Umbilical cord (tissue), 2 donors: ENCODE results near the gene CBARP. TPM values are rescaled to one million over a fixed set of nuclear protein-coding genes. Genes with fewer than 3 reads are reported as not detected.

Source experiments
- DNase-seq: peaks from one replicate; pipeline ENCODE4 v3.0.0-alpha.2; 2015; ENCODE audit warnings: low spot score
- total RNA-seq: library from RNA; depleted of rRNA; stranded (reverse); fragments of >200 nt; gene quantifications from one replicate; pipeline ENCODE4 v1.2.3, GENCODE V29; 2014; ENCODE audit warnings: low replicate concordance; ENCODE audit not compliant: insufficient read depth

CBARP gene
- total RNA-seq, 1 donor from 2014 or later: not detected

DNA sequence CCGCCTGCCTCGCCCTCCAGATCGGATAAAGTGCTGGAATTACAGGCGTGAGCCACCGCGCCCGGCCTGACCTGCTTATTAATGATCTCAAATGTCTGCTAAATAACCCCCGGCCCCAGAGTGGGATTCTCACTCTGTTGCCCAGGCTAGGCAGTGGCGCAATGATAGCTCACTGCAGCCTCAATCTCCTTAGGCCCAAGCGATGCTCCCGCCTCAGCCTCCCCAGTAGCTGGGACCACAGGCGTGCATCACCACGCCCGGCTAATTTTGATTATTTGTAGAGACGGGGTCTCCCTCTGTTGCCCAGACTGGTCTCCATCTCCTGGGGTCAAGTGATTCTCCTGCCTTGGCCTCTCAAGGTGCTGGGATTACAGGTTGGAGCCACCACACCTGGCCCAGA is 3.1 kb upstream of the CBARP start:
- DNase-seq: no peak

DNA sequence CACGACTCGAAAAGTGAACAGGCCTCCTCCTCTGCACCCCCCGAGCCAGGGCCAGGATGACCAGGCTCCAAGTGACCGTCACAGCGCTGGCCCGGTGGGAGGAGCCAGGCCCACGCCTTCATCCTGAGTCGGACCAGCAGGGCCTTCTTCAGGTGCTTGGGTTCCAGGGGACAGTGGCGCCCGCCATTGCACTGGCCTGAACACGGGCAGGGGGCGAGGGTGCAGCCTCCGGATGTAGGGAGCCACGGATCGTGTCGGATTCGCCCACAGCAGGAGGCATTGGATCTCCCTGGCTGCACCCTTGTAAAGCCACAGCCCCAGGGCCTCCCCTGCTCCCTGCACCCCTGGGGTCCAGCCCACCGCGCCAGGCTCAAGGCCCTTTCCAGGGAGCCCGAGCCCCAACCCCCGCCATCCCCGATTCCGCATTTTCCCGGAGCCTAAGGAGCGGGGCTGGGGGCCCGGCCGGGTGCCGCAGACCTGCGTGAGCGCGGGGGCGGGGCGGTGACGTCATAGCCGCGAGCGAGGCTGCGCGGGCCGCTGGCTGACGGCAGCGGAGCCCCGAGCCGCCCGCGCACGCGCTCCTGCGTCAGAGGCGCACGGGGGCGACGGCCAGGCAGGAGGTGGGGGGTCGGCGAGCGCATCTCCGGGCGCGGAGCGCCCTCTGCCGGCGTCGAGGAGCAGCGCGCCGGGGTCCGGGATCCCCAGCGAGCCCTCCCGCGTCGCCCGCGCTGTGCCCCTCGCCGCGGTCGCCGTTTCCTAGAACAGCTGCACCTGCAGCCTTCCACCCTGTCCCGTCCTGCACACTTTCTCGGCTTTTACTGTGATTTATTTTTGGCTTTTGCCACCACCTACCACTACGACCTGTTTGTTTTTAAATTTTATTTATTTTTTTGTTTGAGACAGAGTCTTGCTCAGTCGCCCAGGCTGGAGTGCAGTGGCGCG is 2.3 kb upstream of the CBARP start:
- DNase-seq: peak; percentile 90

DNA sequence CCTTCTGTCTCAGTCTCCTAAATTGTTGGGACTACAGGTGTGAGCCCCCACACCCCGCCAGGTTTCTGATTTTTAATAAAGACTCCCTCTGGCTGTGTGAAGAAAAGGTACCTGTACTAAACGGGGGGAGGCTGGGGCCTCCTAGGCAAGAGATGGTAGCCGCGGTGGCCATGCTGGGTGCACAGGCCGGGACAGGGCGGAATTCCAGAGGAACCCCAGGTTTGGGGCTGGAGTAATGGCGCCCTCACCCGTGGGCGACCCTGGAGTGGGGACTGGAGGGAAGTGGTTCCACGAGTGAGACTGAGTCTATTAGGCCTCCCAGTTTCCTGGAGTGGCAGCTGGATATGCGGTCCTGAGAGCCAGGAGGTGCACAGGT is 1.6 kb upstream of the CBARP start:
- DNase-seq: no peak

DNA sequence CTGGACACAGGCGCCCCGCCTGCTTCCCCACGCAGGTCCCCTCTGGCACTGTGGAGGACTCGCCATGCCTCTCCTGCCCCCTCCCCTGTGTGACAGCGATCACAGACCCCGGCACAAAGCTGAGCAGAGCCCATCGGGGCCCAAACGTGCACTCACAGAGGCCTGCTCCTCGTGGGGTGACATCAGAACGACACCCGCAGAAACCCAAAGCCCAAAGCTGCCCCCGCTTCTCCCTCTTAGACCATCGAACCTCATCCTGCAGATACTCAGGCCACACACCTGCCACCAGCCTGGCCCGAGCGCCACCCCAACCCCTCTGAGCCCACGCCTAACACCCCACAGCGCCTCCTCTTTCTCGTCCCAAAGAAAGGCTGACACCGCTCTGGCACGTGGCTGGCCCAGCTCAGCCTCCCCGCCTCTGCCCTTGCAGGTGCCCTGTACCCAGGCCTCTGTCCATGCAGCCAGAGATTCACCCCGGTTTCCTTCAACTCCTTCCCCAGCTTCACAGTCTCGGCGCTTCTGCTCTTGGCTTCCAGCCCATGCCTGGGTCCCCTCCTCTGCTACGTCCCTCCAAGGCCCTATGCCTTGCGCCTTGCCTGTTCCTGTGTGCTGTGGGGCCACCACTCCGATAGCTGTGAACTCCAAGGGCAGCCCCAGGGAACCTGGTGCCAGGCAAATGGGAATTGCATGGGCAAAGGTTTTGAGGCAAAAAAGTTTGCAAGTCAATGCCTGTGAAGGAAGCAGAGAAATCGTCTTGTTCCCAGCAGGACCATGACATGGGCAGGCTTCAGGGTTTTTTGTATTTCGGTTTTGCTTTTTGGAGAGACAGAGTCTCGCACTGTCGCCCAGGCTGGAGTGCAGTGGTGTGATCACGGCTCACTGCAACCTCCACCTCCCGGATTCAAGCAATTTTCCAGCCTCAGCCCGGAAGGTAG is 831 bp upstream of the CBARP start:
- DNase-seq: no peak

DNA sequence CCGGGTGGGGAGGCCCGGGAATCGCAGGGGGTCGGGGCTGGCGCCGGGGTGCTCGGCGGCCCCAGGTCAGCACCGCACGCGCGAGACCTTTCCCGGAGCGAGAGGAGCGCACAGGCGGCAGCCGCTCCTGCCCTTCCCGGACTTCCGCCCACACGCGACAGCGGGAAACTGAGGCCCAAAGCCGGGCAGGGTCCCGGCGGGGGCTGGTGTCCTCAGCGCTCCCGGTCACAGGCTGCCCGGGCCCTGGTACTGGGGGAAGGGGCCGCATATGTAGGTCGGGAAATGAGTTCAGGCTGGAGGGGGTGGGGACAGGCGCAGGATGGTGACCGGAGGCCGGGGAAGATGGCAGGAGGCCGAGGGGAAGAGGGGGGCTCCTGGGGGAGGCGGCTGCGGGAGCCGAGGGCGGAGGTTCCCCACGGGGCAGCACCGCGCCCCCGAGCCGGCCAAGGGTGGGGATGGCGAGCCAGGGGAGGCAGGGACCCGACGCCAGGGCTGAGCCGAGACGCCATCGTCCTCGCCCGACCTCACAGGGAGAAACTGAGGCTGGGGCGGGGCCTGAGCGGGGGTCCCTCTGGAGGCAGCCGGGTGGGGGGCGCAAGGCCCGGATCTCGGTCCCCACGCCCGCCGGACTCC is 662 bp downstream of the CBARP start:
- no peak for DNase-seq

DNA sequence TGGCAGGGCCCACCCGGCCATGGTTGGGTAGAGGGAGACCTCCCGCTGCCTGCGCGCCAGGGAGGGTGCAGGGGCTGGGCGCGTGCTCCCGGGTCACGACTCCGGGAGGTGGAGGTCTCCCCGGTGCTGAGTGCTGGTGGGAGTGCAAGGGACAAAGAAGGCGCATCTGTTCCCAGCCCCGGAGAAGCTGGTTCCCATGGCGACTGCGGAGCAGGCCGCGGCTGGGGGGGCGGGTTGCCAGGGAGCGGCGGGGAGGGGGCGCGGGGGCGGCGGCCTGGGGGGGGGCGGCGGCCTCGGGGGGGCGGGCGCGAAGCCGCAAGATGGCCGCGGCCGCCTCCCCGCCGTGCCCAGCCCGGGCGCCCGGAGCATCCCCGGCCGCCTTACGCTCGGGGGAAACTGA is 1.2 kb downstream of the CBARP start:
- no peak for DNase-seq

DNA sequence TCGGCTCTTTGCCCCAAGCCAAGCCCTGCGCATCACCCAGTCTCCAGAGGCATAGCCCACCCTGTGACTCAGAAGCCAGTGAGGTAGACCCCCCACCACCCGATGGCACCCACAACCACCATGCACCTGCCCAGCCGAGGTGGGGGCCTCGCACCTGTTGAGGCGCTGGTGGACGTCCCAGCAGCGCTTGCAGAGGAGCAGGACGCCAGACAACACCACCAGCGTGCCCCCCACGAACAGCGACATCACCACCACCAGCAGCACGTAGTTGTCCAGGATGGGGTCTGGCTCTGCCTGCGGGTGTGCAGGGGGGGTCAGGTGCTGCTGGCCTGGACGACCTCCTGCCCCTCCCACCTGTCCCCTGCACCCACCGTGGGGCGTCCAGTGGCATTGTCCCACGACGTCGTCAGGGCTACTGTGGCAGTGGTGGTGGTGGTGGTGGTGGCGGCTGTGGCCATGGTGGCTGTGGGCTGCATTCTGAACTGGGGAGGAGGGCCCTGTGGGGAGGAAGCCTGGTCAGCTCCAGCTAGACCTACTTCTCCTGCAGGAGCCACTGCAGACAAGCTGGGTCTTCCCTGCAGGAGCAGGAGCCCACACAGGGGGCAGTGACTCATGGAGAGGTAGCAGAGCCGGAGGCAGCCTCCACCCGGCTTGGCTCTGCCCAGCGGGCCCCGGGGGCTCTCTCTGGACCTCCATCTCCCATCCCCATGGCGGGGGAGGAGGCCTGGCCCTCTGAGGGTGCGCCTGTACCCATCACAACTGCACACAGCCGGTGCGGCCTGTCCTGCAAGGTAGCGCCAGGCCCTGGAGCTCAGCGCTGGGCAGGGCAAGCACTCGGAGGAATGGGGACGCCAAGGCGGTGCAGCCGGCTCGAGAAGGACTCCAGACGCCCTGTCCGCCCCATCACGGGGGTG is 1.9 kb downstream of the CBARP start:
- no peak for DNase-seq

DNA sequence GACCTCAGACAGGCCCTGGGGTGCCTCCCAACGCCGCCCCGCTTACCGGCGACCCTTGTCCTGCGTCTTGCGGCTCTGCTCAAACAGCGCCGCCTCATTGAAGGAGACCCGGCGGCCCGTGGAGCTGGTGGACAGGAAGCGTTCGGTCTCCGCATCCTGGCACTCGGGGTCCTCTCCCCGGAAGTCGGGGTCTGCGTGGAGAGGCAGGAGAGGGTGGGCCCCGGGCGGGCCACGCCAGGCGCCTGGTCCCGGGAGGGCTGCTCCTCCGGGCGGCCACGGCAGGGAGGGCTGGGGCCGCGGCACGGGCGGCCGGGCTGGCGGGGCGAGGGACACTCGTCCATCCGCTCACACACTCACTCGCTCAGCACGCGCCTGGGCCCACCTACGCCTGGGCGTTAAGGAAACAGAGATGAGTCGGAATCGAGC is 2.8 kb downstream of the CBARP start:
- DNase-seq: no peak

DNA sequence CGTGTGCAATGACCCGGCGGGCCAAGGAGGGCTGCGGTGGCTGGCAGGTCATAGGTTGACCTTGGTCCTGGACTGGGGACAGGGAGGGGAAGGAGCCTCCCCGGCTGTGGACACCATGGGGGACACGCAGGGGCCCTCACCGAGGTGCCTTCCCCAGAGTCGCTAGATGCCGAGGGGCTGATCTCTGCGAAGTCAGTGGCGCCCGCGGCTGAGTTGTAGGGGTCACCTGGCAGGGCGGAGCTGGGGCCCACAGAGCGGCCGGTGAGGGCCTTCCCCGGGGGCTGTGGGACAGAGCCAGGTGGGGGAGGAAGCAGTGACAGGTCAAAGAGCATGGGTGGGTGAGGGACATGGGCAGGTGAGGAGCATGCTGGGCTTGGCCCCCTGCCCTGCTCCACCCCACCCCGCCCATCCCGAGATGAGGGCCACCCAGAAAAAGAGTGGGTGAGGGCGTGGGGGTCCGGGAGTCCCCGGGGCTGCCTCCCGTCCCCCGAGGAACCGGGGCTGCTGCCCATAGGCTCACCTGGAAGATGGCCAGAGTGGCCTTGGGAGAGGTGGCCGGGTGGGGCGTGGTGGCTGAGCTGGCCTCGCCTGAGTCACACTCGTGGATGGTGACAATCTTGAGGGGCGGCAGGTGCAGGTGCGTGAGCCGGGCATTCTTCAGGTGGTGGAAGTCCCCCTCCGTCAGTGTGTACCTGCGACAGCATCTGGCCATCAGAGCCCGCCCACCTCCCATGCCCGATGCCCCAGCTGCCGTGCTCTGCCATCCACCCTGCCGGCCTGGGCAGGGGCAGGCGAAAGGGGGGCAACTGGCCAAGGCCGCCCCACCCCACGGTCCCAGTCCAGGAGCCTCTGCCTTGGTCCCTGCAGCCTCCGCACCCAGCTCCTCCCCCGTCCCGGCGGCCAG is 3.5 kb downstream of the CBARP start:
- no peak for DNase-seq

DNA sequence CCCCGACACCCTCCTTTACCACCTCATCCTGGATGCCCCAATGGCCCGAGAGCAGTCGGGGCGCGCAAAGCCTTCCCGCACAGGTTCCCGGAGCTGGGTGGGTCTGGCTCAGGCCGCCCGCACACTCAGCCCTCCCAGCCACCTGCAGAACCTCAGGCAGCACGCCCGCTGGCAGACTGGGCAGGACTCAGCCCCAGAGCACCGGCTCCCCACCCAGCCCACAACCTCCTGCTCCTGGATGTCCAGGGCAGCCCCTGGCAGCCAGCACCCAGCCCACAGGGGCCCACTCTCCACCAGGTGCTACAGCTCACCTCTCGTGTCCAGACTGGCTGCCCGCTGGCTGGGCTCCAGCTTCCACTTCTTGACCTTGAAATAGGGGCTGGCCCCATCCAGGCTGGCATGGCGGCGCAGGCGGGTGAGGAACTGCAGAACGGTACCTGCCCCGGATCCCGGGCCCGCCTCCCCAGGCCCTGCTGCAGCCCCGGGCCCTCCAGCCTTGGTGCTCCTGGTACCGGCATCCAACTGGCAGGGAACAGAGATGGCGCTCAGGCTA is 4.6 kb downstream of the CBARP start:
- DNase-seq: no peak

DNA sequence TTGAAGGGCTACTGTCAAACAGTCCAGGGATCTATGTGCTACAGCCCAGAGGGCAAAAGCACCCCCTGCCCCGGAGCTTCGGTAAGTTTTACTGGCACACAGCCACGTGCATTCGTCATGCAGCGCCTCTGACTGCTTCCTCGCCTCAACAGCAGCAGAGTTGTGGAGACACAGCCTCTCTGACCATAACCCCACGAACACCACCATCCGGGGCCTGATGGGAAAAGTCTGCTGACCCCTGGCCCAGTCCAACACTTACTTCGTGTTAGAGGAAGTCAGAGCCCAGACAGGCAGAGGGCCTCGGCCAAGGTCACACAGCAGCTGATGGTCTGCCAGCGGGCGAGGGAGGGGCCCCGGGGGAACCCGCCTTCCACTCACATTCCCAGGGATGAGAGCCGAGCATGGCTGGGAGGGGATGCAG is 5.1 kb downstream of the CBARP start:
- peak; percentile 80 for DNase-seq

DNA sequence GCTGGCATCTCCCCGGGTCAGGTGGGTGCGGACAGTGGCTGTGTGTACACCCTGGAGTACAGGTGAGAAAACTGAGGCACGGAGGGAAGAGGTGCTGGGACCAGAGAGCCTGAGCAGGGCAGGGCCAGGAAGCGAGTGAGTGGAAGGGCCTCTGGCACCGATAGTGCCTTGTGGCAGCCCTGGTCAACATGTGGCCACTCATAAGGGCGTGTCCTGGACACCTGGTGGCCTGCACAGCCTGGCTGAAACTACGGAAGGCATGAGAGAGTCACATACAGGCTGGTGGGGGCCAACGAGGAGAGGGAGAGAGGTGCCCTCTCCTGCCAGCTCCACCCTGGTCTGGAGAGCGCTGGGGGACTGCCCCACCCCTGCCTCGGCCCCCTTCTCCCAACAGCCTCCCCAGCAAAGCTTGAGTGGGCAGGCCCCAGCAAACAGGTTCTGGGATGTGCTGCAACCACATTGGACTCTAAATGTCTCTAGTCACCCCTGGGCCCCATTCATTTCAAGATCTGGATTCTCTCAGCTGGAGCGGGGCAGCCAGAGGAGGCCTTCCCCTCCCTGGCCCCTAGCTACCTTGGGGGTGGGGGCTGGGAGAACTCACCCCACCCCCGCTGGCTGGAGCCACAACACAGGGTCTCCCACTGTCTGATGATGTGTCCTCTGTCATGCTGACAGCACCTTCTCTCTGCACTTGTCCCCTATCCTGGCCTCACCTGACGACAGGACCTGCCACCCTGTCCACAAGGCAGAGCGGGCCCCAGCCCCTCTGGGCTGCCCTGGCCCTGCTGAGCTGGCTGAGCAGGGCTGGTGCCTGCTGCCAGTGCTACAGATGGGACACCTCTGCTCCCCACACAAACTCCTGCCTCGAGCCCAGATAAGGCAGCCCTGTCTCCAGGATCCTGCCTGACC is 5.8 kb downstream of the CBARP start:
- DNase-seq: peak; percentile 89

DNA sequence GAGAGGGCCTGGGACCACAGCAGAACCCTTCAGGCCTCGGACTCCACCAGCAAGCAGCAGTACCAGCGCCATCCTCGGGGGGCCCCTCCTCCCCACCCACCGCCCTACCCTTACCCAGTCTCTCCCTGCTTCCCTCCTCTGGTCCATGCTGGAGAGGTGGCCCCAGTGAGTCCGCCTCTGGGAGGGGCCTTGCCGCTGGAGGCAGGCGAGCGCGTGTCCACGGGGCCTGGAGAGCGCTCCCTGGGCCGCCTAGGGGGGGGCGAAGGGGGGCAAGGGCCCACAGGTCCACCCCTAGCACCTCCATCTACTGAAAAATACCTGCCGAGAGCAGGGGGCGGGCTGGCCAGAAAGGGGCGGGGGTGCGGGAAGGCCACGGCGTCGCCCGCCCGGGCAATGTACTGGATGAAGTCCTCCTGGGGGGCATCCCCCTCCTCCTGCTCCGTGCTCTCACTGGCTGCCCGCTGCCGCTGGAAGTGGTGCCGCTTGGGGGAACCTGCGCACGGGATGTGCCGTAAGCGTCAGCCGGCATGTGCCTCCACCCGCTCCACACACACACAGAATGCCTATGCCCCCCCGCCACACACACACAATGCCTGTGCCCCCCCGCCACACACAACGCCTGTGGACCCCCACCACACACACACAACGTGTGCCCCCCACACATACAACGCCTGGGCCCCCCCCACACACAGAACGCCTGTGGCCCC is 6.9 kb downstream of the CBARP start:
- DNase-seq: no peak

DNA sequence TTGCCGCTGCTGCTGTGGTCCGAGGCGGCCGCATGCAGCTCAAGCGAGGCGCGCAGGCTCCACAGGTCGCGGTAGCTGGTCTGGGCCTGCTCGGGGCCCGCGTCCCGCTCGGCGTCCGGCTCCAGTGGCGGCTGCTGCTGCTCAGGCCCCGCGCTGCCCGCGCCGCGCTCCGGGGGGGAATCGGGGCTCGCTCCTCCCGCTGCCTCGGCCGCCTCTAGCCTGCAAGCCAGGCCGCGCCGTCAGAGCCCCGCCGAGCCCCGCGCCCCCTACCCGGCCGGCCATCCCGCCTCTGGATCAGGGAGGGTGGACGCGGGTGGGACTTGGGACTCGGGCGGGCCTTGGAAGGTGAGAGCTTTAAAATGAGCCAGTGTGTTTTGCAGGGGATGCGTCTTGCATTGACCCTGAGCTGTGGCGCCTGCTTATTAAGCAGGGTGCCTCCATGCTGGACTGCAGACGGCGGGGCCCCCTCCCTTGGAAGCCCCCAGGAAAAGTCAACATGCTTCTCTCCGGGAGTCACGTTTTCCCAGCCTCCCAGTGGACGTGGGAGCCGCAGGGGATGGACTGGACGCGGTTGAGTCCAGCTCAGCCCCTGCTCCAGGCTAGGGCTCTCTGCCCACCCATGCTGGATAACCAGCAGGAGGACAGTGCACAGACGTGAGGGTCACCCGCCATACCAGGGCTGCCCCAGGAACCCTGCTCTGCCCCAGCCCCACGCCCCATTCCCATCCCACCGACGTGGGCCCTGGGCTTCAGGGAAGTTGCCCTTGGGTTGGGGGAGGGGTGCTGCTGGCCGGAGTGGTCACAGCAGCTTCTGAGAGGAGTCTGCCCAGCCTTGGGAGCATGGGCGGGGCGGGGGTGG is 7.7 kb downstream of the CBARP start:
- DNase-seq: no peak

DNA sequence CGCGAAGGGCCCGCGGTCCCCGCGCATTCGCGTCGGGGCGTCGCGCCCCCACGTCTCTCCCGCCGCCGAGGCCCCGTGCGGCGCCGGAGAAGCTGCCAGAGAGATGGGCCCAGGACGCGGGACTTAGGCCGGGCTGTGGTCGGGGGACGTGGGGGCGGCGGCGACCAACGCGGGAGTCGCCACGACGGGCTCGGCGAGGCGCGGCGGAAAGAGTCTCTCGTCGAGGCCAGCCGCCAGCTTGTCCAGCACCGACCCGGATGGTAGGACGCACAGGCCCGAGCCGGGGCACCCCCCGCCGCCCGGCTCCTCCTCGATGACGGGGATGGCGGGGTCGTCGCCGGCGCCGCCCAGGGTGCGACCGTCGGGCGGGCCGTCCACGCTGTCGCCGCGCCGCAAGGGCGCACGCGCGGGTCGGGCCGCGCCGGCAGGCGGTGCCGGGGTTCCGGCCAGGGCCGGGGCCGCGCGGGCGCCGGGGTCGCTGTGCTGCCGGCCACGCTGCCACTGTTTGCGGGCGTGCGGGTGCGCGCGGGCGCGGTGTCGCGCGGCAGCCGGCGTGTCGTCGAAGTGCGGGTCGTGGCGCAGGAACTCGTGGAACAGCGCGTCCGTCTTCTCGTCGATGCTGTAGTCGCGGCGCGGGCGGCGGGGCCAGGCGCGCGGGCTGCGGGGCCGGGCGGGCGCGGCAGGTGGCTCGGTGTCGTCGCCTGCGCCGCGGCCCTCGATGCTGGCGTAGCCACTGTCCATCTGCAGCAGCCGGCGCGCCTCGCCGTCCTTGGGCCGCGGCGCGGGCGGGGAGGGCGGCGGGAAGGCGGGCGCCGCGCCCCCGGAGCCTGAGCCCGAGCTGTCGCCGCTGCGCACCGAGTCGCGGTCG is 8.5 kb downstream of the CBARP start:
- no peak for DNase-seq
